SK-N-MC (cell line): ENCODE measurements around the gene SMIM8.

Experiments used
- EZH2 ChIP-seq: fragments of 200-600 bp; sonication (generic); IDR thresholded peaks from one replicate; pipeline ENCODE4 v1.6.1; 2017; ENCODE audit warnings: antibody characterized with exemption
- FOXP2 ChIP-seq: optimal IDR thresholded peaks from 2 replicates; pipeline ENCODE3; 2011; ENCODE audit warnings: mild to moderate bottlenecking, moderate library complexity; ENCODE audit not compliant: insufficient read depth; ENCODE audit errors: extremely low read length, control extremely low read depth
- POLR2AphosphoS5 ChIP-seq: IDR thresholded peaks from 2 replicates; pipeline ENCODE4 v1.6.1; 2012; ENCODE audit warnings: mild to moderate bottlenecking, low read depth, low read length, borderline replicate concordance

GRCh38 chr6:87283461-87283860 lies 38.9 kb upstream of the SMIM8 start:
- no peak for TF ChIP-seq EZH2
- no peak for TF ChIP-seq POLR2AphosphoS5
- TF ChIP-seq FOXP2 = no peak
